Panc1 (cell line): ENCODE measurements around the gene IPP. TPM values are rescaled to one million over a fixed set of nuclear protein-coding genes. Genes with fewer than 3 reads are reported as not detected.

Source experiments
- ATAC-seq: fragments of 200-7000 bp; cut with Tn5 transposase; 2 replicates; pipeline ENCODE4 v1.9.1; 2020; ENCODE audit warnings: mild to moderate bottlenecking, moderate library complexity
- BruUV-seq: library from RNA; stranded (reverse); fragments of 400-500 nt; replicated peaks from 2 replicates; lab custom pipeline; 2021; lab: Mats Ljungman, UMichigan
- CTCF ChIA-PET: fragments of 300-600 bp; sonication (Branson Sonifier 250); formaldehyde crosslinking; loops from one replicate; lab custom pipeline; 2022; ENCODE audit warnings: antibody characterized with exemption; lab: Charles Lee
- POLR2A ChIA-PET: fragments of 300-600 bp; sonication (Branson Sonifier 250); formaldehyde crosslinking; loops from one replicate; lab custom pipeline; 2022; ENCODE audit warnings: antibody characterized with exemption; lab: Charles Lee
- DNase-seq: peaks from one replicate; pipeline ENCODE4 v3.0.0-alpha.2; 2010; ENCODE audit warnings: low read depth, low spot score
- H3K27ac ChIP-seq: 2 replicates; pipeline ENCODE4 v1.5.1; 2011; ENCODE audit warnings: mild to moderate bottlenecking, low read length, inconsistent platforms
- H3K27me3 ChIP-seq: fragments of 200-500 bp; sonication (Bioruptor generic); 2 replicates; pipeline ENCODE4 v1.6.0; 2014; ENCODE audit warnings: low read length, inconsistent platforms; ENCODE audit not compliant: control insufficient read depth, insufficient read depth
- H3K36me3 ChIP-seq: fragments of 200-500 bp; sonication (Bioruptor generic); 2 replicates; pipeline ENCODE4 v1.5.1; 2014; ENCODE audit warnings: inconsistent platforms, mild to moderate bottlenecking, low read length, moderate library complexity; ENCODE audit not compliant: control insufficient read depth, insufficient read depth
- H3K4me1 ChIP-seq: 2 replicates; pipeline ENCODE4 v1.5.1; 2011; ENCODE audit warnings: inconsistent platforms, mild to moderate bottlenecking, low read length, moderate library complexity; ENCODE audit not compliant: control insufficient read depth, insufficient read depth
- H3K4me3 ChIP-seq, 2 experiments: 2 replicates each; pipeline ENCODE4 v1.5.1; 2011 to 2012; ENCODE audit warnings: low read depth in 2 of 2, low read length in 2 of 2, mild to moderate bottlenecking in 2 of 2, inconsistent platforms in 1 of 2, moderate library complexity in 1 of 2
- H3K9me3 ChIP-seq: fragments of 200-500 bp; sonication (Bioruptor generic); 2 replicates; pipeline ENCODE4 v1.5.1; 2014; ENCODE audit warnings: low read depth, mild to moderate bottlenecking, inconsistent platforms, low read length, moderate library complexity; ENCODE audit not compliant: control insufficient read depth, insufficient read depth
- CTCF ChIP-seq: fragments of 450-650 bp; IDR thresholded peaks from 2 replicates; pipeline ENCODE4 v1.5.1; 2017; ENCODE audit warnings: mild to moderate bottlenecking
- POLR2AphosphoS5 ChIP-seq: IDR thresholded peaks from 2 replicates; pipeline ENCODE4 v1.6.1; 2012; ENCODE audit warnings: mild to moderate bottlenecking, low read depth, low read length, moderate library complexity
- REST ChIP-seq, 2 experiments: IDR thresholded peaks; 2 replicates each; pipeline ENCODE4 v1.6.1; 2011 to 2012; ENCODE audit warnings: low read depth in 2 of 2, control low read depth in 1 of 2, low read length in 1 of 2, mild to moderate bottlenecking in 1 of 2, moderate library complexity in 1 of 2; ENCODE audit not compliant: insufficient read depth in 1 of 2
- SIN3A ChIP-seq: IDR thresholded peaks from 2 replicates; pipeline ENCODE4 v1.6.1; 2012; ENCODE audit warnings: low read depth, mild to moderate bottlenecking, low read length, moderate library complexity, borderline replicate concordance; ENCODE audit not compliant: insufficient read depth
- TCF7L2 ChIP-seq: IDR thresholded peaks from 2 replicates; pipeline ENCODE4 v1.6.1; 2011; ENCODE audit warnings: mild to moderate bottlenecking, low read depth, low read length, inconsistent platforms
- in situ Hi-C: cut with HindIII; loops from 2 replicates; pipeline ENCODE4 v1.10.0; 2016; ENCODE audit warnings: low sequenced_read_pairs, low pct_unique_long_range_greater_than_20kb
- intact Hi-C: fragments of 100-400 bp; cut with micrococcal nuclease; formaldehyde crosslinking; loops from one replicate; pipeline ENCODE4 v1.10.0; 2022; ENCODE audit not compliant: unreplicated experiment
- total RNA-seq: library from RNA; stranded (reverse); gene quantifications from one replicate; pipeline ENCODE4 v1.2.1, GENCODE V29; 2021; ENCODE audit not compliant: unreplicated experiment

Gene IPP
- total RNA-seq, 1 experiment from 2014 or later, result 28.8 TPM

- Histone ChIP-seq H3K27ac (peak overlapping the region; percentile 63), H3K9me3 (no peaks in the 10 kb centered on the region), H3K36me3 (peaks cover 8% of the 10 kb centered on the region), H3K27me3 (no peaks in the 10 kb centered on the region), H3K4me3 (no peak overlapping the region), H3K4me1 (peaks cover 66% of the 10 kb centered on the region)
- ChIA-PET CTCF (no interaction called here), POLR2A (interaction anchor here (0.6 kb wide), 1 partner anchor 521 kb away, joined by 3 read pairs; no protein-coding TSS in a partner anchor)
- BruUV-seq, result no TSS peak
- no peak for ATAC-seq
- no peak for DNase-seq
- in situ Hi-C loops, result loop anchor here (25.0 kb wide), 1 partner anchor 179 kb away; no protein-coding TSS in a partner anchor
- TF ChIP-seq SIN3A (no peak), CTCF (no peak), POLR2AphosphoS5 (no peak)
- intact Hi-C loops, result no loop called here
Measured at GRCh38 chr1:45682942-45683341, 67.5 kb downstream of the IPP start.

- in situ Hi-C loops, result loop anchor here (25.0 kb wide), 1 partner anchor 183 kb away; no protein-coding TSS in a partner anchor
- CTCF ChIA-PET, result no interaction called here
Measured at GRCh38 chr1:45679123-45679522, 71.3 kb downstream of the IPP start.

More at GRCh38 chr1:45679123-45679522, 71.3 kb downstream of the IPP start:
- POLR2A ChIA-PET, result no interaction called here
- Histone ChIP-seq H3K4me1 (peaks cover 60% of the 10 kb centered on the region), H3K27me3 (no peaks in the 10 kb centered on the region), H3K27ac (peak overlapping the region; percentile 37; the same call in 1 of the 2 replicates), H3K4me3 (peak overlapping the region in 1 of 2 experiments; percentile 27; a peak in 1 of 4 replicates), H3K9me3 (no peaks in the 10 kb centered on the region), H3K36me3 (no peaks in the 10 kb centered on the region)
- ATAC-seq, result peak; percentile 62
- TF ChIP-seq REST (IDR thresholded peaks at IDR 0.05; ENCODE audit: insufficient read depth in 1 of 2, low read depth in 2 of 2, low read length in 1 of 2), result no peak
- no peak for TF ChIP-seq CTCF
- no peak for TF ChIP-seq POLR2AphosphoS5
- TF ChIP-seq TCF7L2, result no peak
- no peak for TF ChIP-seq SIN3A
- intact Hi-C loops, result no loop called here
- DNase-seq, result no peak
- no TSS peak for BruUV-seq
